ENCODE measurements around the gene OR3A3.
"Not testable (repeated sequence)": the region's sequence is repeated elsewhere in the genome, so short reads cannot be mapped to it uniquely, and the experiment has no call there.

Gene OR3A3

GRCh38 chr17:3411070-3411469, at the start of gene OR3A3:
Gene OR3A3, plus strand, starts transcription at chr17:3411370.
- DNase-seq, result no peak

GRCh38 chr17:3371167-3371566, 40.0 kb upstream of the OR3A3 start:
- not testable (repeated sequence) for DNase-seq

GRCh38 chr17:3378321-3378720, 32.8 kb upstream of the OR3A3 start:
- DNase-seq, result no peak

GRCh38 chr17:3381957-3382356, 29.2 kb upstream of the OR3A3 start:
- DNase-seq, result no peak

DNA sequence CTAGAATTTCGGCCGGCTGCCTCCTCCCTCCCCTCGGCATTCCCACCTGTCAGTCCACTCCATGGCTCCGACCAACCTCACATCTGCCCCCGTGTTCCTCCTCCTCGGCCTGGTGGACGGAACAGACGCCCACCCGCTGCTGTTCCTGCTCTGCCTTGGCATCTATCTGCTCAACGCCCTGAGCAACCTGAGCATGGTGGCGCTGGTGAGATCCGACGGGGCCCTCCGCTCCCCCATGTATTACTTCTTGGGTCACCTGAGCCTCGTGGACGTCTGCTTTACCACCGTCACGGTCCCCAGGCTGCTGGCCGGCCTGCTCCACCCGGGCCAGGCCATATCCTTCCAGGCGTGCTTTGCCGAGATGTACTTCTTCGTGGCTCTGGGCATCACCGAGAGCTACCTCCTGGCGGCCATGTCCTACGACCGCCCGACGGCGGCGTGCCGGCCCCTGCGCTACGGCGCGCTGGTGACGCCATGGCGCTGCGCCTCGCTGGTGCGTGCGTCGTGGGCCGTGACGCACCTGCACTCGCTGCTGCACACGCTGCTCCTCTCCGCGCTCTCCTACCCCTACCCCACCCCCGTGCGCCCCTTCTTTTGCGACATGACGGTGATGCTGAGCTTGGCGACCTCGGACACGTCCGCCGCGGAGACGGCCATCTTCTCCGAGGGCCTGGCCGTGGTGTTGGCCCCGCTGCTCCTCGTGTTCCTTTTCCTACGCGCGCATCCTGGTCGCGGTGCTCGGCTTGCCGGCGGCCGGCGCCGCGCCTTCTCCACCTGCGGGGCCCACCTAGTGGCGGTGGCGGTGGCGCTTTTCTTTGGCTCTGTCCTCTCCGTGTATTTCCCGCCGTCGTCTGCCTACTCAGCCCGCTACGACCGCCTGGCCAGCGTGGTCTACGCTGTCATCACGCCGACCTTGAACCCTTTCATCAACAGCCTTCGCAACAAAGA, 25.0 kb upstream of the OR3A3 start, which contains the start of gene OR3A2:
OR3A2 (minus strand) TSS at position 440 of the 948 bp plus-strand sequence.
- DNase-seq, result no peak

GRCh38 chr17:3389791-3390190, 21.4 kb upstream of the OR3A3 start:
- DNase-seq, result no peak

DNA sequence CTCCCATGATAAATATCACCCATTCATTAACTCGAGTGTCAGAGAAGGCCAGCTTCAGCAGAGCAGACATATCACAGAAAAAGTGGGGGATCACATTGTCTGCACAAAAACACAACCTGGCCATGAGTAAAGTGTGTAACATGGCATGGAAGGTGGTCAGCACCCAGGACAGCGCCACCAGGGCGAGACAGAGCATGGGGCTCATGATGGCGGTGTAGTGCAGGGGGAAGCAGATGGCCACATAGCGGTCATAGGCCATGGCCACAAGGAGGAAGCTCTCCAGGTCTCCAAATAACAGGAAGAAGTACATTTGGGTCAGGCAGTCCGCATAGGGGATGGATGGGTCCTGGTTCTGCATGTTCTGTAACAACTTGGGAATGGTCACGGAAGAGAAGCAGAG, 13.4 kb upstream of the OR3A3 start:
- not testable (repeated sequence) for DNase-seq

DNA sequence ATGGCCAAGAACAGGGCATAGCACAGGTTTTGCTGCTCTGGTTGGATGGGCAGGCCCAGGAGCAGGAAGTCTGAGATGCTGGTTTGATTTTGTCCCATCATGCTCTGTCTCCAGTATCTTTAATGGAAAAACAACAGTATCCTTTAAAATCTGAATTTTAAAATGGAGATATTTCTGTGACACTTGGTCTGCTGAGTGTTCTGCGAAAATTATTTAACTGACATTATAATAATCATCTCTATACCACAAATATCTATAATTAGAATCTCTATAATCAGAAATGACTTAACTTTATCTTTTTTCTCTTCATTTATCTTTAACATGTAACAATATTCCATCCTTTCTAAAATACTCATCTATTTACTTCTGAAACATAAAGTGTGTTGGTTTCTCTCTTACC, 12.9 kb upstream of the OR3A3 start, which contains the start of gene OR1E1:
OR1E1 (minus strand) TSS at position 101 of the 400 bp plus-strand sequence; CDS start at position 101, 0 bp downstream.
- no peak for DNase-seq

- no peak for DNase-seq
Measured at GRCh38 chr17:3400055-3400454, 11.1 kb upstream of the OR3A3 start.

DNA sequence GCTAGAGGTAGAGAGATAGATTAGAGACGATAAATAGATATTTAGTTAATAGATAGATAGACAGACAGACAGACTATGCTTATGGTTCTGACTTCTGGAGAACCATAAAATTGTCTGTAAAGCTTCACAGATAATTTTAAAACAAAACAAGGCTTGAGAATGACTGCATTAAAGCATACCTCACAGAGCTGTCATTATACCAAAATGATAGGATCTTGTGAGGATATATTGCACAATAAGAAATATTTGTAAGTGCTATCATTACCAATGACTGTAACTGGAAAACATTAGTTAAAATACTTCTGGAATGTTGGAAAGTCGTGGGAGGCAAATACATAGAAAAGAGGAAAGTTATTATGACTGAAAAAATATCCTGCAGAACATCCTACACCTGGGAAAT, 9.4 kb upstream of the OR3A3 start:
- no peak for DNase-seq

DNA sequence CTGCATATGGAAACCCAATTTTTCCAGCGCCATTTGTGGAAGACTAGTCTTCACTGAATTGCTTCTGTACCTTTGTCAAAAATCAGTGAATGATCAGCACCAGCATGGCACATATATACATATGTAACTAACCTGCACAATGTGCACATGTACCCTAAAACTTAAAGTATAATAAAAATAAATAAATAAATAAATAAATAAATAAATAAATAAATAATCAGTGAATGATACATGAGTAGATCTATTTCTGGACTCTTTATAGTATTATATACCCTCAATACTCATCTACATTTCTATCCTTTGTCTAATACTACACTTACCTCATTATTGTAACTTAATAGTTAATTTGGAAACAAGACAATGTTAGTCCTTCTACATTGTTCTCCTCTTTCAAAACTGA, 7.3 kb upstream of the OR3A3 start:
- DNase-seq, result not testable (repeated sequence)

GRCh38 chr17:3412216-3412615, 1.0 kb downstream of the OR3A3 start:
- DNase-seq, result not testable (repeated sequence)

GRCh38 chr17:3415610-3416009, 4.4 kb downstream of the OR3A3 start:
- DNase-seq, result no peak

DNA sequence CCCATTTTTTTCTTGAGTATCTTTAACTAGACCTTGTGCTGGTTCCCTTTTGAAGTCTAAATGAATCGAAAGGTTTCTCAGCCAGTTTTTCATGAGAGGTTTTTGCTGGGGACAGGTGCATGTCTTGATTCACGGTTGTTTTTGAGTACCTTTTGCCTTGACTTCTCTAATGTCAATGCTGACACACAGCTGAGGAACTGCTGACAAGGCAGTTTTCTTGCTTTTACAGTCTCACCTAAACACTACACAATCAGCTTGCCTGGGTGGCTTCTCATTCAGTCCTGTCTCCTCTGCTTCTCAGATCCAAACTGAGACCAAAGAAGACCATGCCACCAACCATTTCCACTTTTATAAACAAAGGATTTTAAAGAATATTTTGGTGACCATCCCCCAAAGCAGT, 7.1 kb downstream of the OR3A3 start:
- no peak for DNase-seq

GRCh38 chr17:3433215-3433614, 22.0 kb downstream of the OR3A3 start:
- not testable (repeated sequence) for DNase-seq

DNA sequence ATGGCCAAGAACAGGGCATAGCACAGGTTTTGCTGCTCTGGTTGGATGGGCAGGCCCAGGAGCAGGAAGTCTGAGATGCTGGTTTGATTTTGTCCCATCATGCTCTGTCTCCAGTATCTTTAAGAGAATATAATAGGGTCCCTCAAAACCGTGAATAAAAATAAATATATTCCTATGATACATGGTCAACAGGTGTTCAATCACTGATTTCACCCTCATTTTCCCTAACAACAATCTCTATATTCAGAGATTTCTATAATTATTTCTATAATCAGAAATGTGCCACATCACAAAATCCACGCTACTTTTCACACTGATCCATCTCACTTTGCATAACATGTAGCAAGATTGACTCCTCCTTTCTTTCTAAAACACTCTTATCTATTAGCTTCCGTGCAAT, 22.6 kb downstream of the OR3A3 start, which contains the start of gene OR1E2:
OR1E2 (minus strand) TSS at position 101 of the 400 bp plus-strand sequence; CDS start at position 101, 0 bp downstream.
- DNase-seq, result no peak

DNA sequence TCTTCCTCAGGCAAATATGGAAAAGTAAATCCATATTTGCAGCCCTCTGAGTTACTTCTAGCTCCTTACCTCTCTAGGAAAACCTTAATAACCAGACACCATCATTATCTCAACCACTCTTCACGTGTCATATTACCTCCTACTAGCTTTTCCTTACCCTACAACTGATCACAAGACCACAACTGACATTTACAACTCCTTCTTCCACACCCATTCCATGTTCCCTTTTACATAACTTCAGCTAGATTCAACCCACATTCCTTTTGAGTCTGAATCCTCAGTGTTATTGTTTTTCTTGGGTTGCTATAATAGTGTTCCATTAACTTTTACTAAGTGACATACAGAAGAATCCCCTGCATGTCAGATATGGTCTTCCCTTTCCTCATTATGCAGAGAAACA, 27.2 kb downstream of the OR3A3 start:
- no peak for DNase-seq

GRCh38 chr17:3440451-3440850, 29.3 kb downstream of the OR3A3 start:
- no peak for DNase-seq

DNA sequence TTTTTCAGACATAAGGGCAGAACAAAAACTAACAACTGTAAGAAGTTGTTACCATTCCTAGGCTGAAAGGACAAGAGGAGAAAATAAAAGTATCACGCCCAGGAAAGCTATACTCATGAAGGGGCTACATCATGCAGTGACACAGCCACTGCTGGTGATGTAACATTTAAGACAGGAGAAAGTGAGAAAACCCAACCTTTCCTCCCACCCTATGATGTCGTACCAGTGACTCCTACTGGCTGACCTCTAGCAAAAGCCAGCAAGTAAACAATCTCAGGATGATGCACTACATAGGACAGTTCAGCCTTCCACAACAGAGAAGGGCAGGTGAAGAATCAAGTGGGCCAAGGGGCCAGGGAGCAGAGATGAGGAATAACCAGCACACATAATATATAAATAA, 36.5 kb downstream of the OR3A3 start:
- no peak for DNase-seq

- DNase-seq, result no peak
Measured at GRCh38 chr17:3448059-3448665, 37.0 kb downstream of the OR3A3 start.

GRCh38 chr17:3466355-3466754, 55.2 kb downstream of the OR3A3 start:
- not testable (repeated sequence) for DNase-seq

GRCh38 chr17:3469529-3469928, 58.4 kb downstream of the OR3A3 start:
- DNase-seq, result no peak

- DNase-seq, result no peak
Measured at GRCh38 chr17:3471599-3471998, 60.4 kb downstream of the OR3A3 start, which contains the start of gene SPATA22. Gene SPATA22, minus strand, starts transcription at chr17:3471819. Its CDS starts 2,494 bp downstream, at chr17:3469325.

DNA sequence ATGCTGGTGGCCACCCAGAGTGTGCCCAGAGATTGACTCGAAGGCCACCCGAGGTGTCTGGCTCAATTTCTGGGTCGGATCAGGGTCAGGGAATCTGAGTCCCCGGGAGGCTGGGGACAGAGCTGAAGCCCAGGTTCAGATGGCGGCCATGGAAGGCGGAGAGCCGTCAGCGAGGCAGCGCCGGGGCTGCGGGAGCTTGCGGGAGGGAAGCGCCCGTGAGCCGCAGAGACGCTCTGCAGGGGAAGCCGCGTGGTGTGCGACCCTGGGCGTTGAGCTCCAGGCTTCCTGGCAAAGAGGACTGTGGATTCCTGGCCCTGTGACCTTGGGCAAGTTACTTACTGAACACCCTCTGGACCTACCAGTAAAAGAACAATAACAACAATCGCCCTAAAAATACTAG, 61.0 kb downstream of the OR3A3 start:
- DNase-seq, result no peak

Measured in SIG-M5 (cell line).